Sigmoid colon (tissue), 7 donors: Measurements from ENCODE around the gene EPHA8. TPM values are rescaled to one million over a fixed set of nuclear protein-coding genes. Genes with fewer than 3 reads are reported as not detected.

Experiments used
- DNase-seq: peaks from one replicate; pipeline ENCODE4 v3.0.0-alpha.2; 2019
- H3K27ac ChIP-seq, 4 donors: fragments of 200-600 bp; sonication (generic); one replicate each; pipeline ENCODE4 v1.5.1; 2016 to 2019; ENCODE audit warnings: mild to moderate bottlenecking in 1 of 4
- H3K27me3 ChIP-seq, 3 donors: fragments of 200-600 bp; sonication (generic); one replicate each; pipeline ENCODE4 v1.5.1; 2019; ENCODE audit warnings: mild to moderate bottlenecking in 1 of 3
- H3K36me3 ChIP-seq, 4 donors: fragments of 200-600 bp; sonication (generic); one replicate each; pipeline ENCODE4 v1.5.1; 2016 to 2019
- H3K4me1 ChIP-seq, 4 donors: fragments of 200-600 bp; sonication (generic); one replicate each; pipeline ENCODE4 v1.5.1; 2017 to 2019
- H3K4me3 ChIP-seq, 4 donors: fragments of 200-600 bp; sonication (generic); one replicate each; pipeline ENCODE4 v1.5.1; 2017 to 2019; ENCODE audit warnings: mild to moderate bottlenecking in 2 of 4, moderate library complexity in 1 of 4
- H3K9me3 ChIP-seq, 4 donors: fragments of 200-600 bp in 3 of 4; sonication (generic) in 3 of 4; one replicate each; pipeline versions ENCODE4 v1.5.1 to v1.6.1; 2013 to 2019
- EP300 ChIP-seq, 4 donors: sonication (generic); formaldehyde crosslinking; IDR thresholded peaks; one replicate each; pipeline ENCODE4 v1.6.1; 2017; ENCODE audit warnings: antibody characterized with exemption in 4 of 4
- POLR2A ChIP-seq, 2 donors: fragments of 450-650 bp; IDR thresholded peaks; one replicate each; pipeline ENCODE4 v1.6.1; 2016; ENCODE audit warnings: antibody characterized with exemption in 2 of 2, mild to moderate bottlenecking in 2 of 2, moderate library complexity in 2 of 2
- POLR2AphosphoS5 ChIP-seq, 4 donors: sonication (generic); formaldehyde crosslinking; IDR thresholded peaks; one replicate each; pipeline ENCODE4 v1.6.1; 2017; ENCODE audit warnings: antibody characterized with exemption in 4 of 4
- WGBS, 2 donors: extraction: QIAGEN DNeasy Blood & Tissue Kit; methylation state at CpG; one replicate each; pipeline ENCODE4 v1.1.7; 2013; 5-methylcytosine and 5-hydroxymethylcytosine counted together
- intact Hi-C: fragments of 100-400 bp; cut with DNase I; formaldehyde crosslinking; loops from one replicate; pipeline ENCODE4 v1.15.1; 2023
- polyA plus RNA-seq, 3 donors: library from polyadenylated mRNA; stranded (reverse); fragments of 200-250 nt; gene quantifications; one replicate each; pipeline ENCODE4 v1.2.3, GENCODE V29; 2013
- total RNA-seq, 4 donors: library from RNA; depleted of rRNA; stranded (reverse); fragments of >200 nt; gene quantifications; one replicate each; pipeline ENCODE4 v1.1.0, GENCODE V29; 2016
- TF ChIP-seq, protein P1 (sequence below), 4 experiments: fragments of 450-650 bp in 3 of 4; fragments of 200-600 bp in 1 of 4; IDR thresholded peaks; one replicate each; pipeline ENCODE4 v1.5.1; 2016 to 2019; ENCODE audit warnings: antibody characterized with exemption in 4 of 4, mild to moderate bottlenecking in 3 of 4, moderate library complexity in 2 of 4
- donor health status: healthy with polysubstance abuse.
- donor health status: Bipolar disorder and iron deficiency.
- donor health status: healthy.

EPHA8 gene
- total and polyA plus RNA-seq, 7 donors = not detected

DNA sequence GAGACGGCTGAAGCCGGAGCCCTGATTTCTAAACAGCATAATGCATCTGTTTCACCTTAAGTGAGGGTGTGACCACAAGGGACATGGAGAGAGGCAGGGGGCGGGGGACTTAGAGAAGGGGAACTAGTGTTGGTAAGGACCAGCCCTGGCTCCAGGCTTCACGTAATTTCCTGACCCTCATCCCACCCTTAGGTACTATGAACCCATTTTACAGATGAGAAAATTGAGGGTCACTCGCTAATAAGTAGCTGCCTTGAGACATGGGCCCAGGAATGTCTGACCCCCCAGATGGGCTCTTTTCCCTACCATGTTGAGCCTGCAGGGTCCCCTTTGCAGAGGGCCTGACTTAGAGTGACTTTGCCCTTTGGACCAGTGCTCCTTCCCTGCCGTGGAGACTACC, 4.7 kb downstream of the EPHA8 start:
- Histone ChIP-seq H3K9me3 (no peaks in the 10 kb centered on the region), H3K36me3 (no peaks in the 10 kb centered on the region), H3K27ac (no peak overlapping the region), H3K4me3 (no peak overlapping the region), H3K27me3 (peaks cover 14 to 56% (median 30%) of the 10 kb centered on the region in 3 donors), H3K4me1 (peaks cover 0 to 6% (median 1%) of the 10 kb centered on the region in 4 donors)
- TF ChIP-seq POLR2AphosphoS5 (IDR thresholded peaks at IDR 0.05) (no peak), EP300 (IDR thresholded peaks at IDR 0.05) (no peak), POLR2A (IDR thresholded peaks at IDR 0.05) (no peak)
- TF ChIP-seq, protein P1, sequence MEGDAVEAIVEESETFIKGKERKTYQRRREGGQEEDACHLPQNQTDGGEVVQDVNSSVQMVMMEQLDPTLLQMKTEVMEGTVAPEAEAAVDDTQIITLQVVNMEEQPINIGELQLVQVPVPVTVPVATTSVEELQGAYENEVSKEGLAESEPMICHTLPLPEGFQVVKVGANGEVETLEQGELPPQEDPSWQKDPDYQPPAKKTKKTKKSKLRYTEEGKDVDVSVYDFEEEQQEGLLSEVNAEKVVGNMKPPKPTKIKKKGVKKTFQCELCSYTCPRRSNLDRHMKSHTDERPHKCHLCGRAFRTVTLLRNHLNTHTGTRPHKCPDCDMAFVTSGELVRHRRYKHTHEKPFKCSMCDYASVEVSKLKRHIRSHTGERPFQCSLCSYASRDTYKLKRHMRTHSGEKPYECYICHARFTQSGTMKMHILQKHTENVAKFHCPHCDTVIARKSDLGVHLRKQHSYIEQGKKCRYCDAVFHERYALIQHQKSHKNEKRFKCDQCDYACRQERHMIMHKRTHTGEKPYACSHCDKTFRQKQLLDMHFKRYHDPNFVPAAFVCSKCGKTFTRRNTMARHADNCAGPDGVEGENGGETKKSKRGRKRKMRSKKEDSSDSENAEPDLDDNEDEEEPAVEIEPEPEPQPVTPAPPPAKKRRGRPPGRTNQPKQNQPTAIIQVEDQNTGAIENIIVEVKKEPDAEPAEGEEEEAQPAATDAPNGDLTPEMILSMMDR (IDR thresholded peaks at IDR 0.05) = no peak
- 50 to 72% methylated on average over 6 of the region's 6 CpGs for WGBS, 2 donors
- intact Hi-C loops = no loop called here
- DNase-seq = no peak

DNA sequence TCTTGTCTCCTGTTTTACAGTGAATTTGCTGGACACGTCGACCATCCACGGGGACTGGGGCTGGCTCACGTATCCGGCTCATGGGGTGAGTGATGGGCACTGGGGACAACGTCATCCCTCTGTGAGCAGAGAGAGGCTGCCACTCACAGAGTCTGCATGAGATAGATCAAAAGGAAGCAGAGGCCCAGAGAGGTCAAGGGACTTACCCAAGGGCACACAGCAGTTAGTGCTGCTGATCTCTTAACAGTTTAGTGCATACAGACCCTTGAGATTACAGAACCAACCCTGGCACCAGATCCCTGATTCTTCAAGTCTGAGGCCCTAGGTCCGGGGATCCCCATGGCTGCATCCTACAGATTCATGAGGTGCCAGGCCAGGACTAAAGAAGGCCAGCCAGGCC, 6.0 kb downstream of the EPHA8 start:
- Histone ChIP-seq H3K27ac (no peak overlapping the region), H3K4me1 (no peaks in the 10 kb centered on the region), H3K4me3 (no peak overlapping the region), H3K9me3 (no peaks in the 10 kb centered on the region), H3K36me3 (no peaks in the 10 kb centered on the region), H3K27me3 (peaks cover 7 to 57% (median 32%) of the 10 kb centered on the region in 3 donors)
- TF ChIP-seq POLR2A (IDR thresholded peaks at IDR 0.05) (no peak), POLR2AphosphoS5 (IDR thresholded peaks at IDR 0.05) (no peak), EP300 (IDR thresholded peaks at IDR 0.05) (no peak)
- TF ChIP-seq, protein P1 (IDR thresholded peaks at IDR 0.05) = no peak
- no peak for DNase-seq
- WGBS, 2 donors = 86 to 89% methylated on average over 7 of the region's 7 CpGs
- intact Hi-C loops = no loop called here

DNA sequence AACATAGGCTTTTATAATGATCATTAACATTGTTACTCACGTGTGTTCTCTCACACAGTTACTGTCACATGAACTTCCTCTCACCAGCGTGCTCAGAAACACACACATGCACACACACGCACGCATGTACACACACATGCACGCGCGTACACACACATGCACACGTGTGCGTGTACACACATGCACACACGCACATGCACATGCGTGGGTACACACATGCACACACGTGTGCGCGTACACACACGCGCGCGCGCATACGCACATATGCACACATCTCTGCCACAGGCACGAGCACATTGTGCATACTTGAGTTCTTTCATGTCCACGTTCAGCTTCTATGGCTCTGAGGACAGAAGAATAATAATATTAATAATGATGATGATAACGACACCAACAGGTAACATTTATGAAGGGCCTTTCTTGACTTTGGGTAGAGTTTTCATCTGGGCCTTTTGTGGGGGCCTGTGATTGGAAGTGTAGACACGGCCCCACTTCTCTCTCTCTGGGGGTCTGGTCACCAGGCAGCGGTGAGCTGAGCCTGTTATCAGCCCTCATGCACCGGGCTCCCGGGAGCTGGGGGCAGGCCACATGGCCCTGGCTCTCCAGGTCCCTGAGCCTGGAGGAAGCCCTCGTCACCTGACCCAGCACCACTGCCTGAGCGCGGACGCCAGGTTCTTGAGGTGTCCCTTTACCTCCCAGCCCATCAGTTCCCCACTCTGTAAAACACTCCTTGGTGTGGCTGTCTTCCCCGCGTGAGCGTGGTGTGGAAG, 7.0 kb downstream of the EPHA8 start:
- 85 to 88% methylated on average over 34 of the region's 34 CpGs for WGBS, 2 donors
- H3K27me3 ChIP-seq = peaks cover 0 to 47% (median 22%) of the 10 kb centered on the region in 3 donors
- no peak overlapping the region for H3K4me3 ChIP-seq
- H3K4me1 ChIP-seq = no peaks in the 10 kb centered on the region
- TF ChIP-seq, protein P1 (IDR thresholded peaks at IDR 0.05) = no peak
- TF ChIP-seq EP300 (IDR thresholded peaks at IDR 0.05) = no peak
- H3K9me3 ChIP-seq = no peaks in the 10 kb centered on the region
- H3K27ac ChIP-seq = no peak overlapping the region
- H3K36me3 ChIP-seq = no peaks in the 10 kb centered on the region
- DNase-seq = no peak
- intact Hi-C loops = no loop called here

DNA sequence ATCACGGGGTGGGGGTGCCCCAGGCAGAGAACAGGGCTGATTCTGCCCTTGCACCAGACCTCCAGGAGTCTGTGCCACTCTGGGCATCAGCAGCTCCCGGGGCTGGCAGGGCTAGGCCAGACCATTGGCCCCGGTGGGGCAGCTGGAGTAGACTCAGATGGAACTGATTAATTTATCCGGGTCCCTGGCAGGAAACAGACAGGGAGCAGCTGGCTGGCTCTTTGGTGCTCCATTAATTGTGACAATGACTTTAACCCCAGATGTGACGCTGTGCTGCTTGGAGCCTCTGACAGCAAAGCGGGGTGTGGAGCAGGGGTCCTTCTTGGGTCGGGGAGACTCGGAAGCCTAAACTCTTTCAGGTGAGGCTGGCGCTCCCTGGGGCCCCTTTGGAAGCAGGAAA, 9.5 kb downstream of the EPHA8 start:
- no peaks in the 10 kb centered on the region for H3K9me3 ChIP-seq
- H3K4me1 ChIP-seq = no peaks in the 10 kb centered on the region
- H3K27me3 ChIP-seq = peaks cover 0 to 24% (median 20%) of the 10 kb centered on the region in 3 donors
- TF ChIP-seq, protein P1 (IDR thresholded peaks at IDR 0.05) = no peak
- TF ChIP-seq POLR2AphosphoS5 (IDR thresholded peaks at IDR 0.05) = no peak
- H3K4me3 ChIP-seq = no peak overlapping the region
- WGBS, 2 donors = 60 to 63% methylated on average over 9 of the region's 9 CpGs
- H3K27ac ChIP-seq = no peak overlapping the region
- DNase-seq = no peak
- intact Hi-C loops = no loop called here
- no peaks in the 10 kb centered on the region for H3K36me3 ChIP-seq

DNA sequence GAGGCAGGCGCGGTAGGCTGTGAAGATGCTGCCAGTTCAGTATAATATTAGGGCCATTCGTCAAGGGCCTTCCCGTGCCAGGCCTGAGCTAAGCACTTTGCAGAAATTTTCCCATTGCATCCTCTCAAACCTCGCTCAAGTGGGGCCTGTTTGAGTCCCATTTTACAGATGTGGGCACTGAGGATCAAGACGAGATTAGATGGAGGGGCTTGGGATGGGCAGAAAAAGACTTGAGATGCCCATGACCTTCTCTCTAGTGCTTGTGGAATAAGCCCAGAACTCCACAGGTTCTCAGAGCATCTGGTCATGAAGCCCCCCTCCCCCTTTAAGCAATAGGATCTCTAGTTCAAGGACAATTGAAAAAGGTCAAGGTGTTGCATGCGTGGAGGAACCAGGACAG, 9.9 kb downstream of the EPHA8 start:
- WGBS, 2 donors = 63 to 78% methylated on average over 7 of the region's 7 CpGs
- TF ChIP-seq, protein P1 (IDR thresholded peaks at IDR 0.05) = no peak
- TF ChIP-seq EP300 (IDR thresholded peaks at IDR 0.05) = no peak
- H3K27ac ChIP-seq = no peak overlapping the region
- DNase-seq = no peak
- no peaks in the 10 kb centered on the region for H3K9me3 ChIP-seq
- intact Hi-C loops = no loop called here
- H3K4me3 ChIP-seq = no peak overlapping the region
- H3K4me1 ChIP-seq = no peaks in the 10 kb centered on the region
- H3K27me3 ChIP-seq = peaks cover 0 to 24% (median 20%) of the 10 kb centered on the region in 3 donors
- H3K36me3 ChIP-seq = no peaks in the 10 kb centered on the region
